ENCODE measurements around the gene CD84. TPM values are rescaled to one million over a fixed set of nuclear protein-coding genes. Genes with fewer than 3 reads are reported as not detected.

CD84 gene
- total RNA-seq, 1 donor from 2014 or later, result not detected

GRCh38 chr1:160575112-160575664 lies 4.1 kb downstream of the CD84 start:
- Mint-ChIP-seq H3K27me3 (ENCODE audit: insufficient read depth, low read depth) (no peaks in the 10 kb centered on the region), H3K27ac (no peak overlapping the region), H3K4me3 (no peak overlapping the region), H3K36me3 (no peaks in the 10 kb centered on the region), H3K4me1 (no peaks in the 10 kb centered on the region), H3K9me3 (no peaks in the 10 kb centered on the region)
- Histone ChIP-seq H3F3A (ENCODE audit: low read depth) (no peaks in the 10 kb centered on the region), H3K79me2 (ENCODE audit: low read depth) (no peaks in the 10 kb centered on the region), H3K36me3 (no peaks in the 10 kb centered on the region), H3K27ac (no peak overlapping the region), H3K4me2 (no peak overlapping the region), H3K9me3 (ENCODE audit: low read depth) (no peaks in the 10 kb centered on the region), H3K4me3 (no peak overlapping the region), H3K9ac (no peak overlapping the region), H3K4me1 (no peaks in the 10 kb centered on the region), H2AFZ (replicated peaks) (no peak overlapping the region), H4K20me1 (ENCODE audit: low read depth) (no peaks in the 10 kb centered on the region), H3K27me3 (no peaks in the 10 kb centered on the region)
- TF ChIP-seq EZH2phosphoT487 (IDR thresholded peaks at IDR 0.05) (no peak), EZH2 (IDR thresholded peaks at IDR 0.05) (no peak), CTCF (IDR thresholded peaks at IDR 0.05) (no peak)
- DNase-seq (ENCODE audit: low spot score), result no peak

GRCh38 chr1:160570840-160571239 lies 8.5 kb downstream of the CD84 start:
- no peaks in the 10 kb centered on the region for H3F3A ChIP-seq (ENCODE audit: low read depth)
- H3K27me3 ChIP-seq, result no peaks in the 10 kb centered on the region
- no peaks in the 10 kb centered on the region for H3K4me1 ChIP-seq
- no peak overlapping the region for H3K27ac ChIP-seq
- H3K27ac Mint-ChIP-seq, result no peak overlapping the region
- H3K27me3 Mint-ChIP-seq (ENCODE audit: insufficient read depth, low read depth), result no peaks in the 10 kb centered on the region
- no peak overlapping the region for H3K4me2 ChIP-seq
- no peaks in the 10 kb centered on the region for H3K36me3 ChIP-seq
- H3K79me2 ChIP-seq (ENCODE audit: low read depth), result no peaks in the 10 kb centered on the region
- H3K36me3 Mint-ChIP-seq, result no peaks in the 10 kb centered on the region
- no peaks in the 10 kb centered on the region for H3K9me3 Mint-ChIP-seq
- H2AFZ ChIP-seq (replicated peaks), result no peak overlapping the region
- no peaks in the 10 kb centered on the region for H4K20me1 ChIP-seq (ENCODE audit: low read depth)
- H3K4me3 ChIP-seq, result no peak overlapping the region
- no peaks in the 10 kb centered on the region for H3K9me3 ChIP-seq (ENCODE audit: low read depth)
- no peak overlapping the region for H3K4me3 Mint-ChIP-seq
- TF ChIP-seq CTCF (IDR thresholded peaks at IDR 0.05) (no peak), EZH2 (IDR thresholded peaks at IDR 0.05) (no peak), EZH2phosphoT487 (IDR thresholded peaks at IDR 0.05) (no peak)
- no peak overlapping the region for H3K9ac ChIP-seq
- no peaks in the 10 kb centered on the region for H3K4me1 Mint-ChIP-seq
- DNase-seq (ENCODE audit: low spot score), result no peak

GRCh38 chr1:160569806-160570205 lies 9.5 kb downstream of the CD84 start:
- H3K27ac ChIP-seq, result no peak overlapping the region
- H4K20me1 ChIP-seq (ENCODE audit: low read depth), result no peaks in the 10 kb centered on the region
- H3K4me3 Mint-ChIP-seq, result no peak overlapping the region

More at GRCh38 chr1:160569806-160570205, 9.5 kb downstream of the CD84 start:
- no peak overlapping the region for H2AFZ ChIP-seq (replicated peaks)
- no peaks in the 10 kb centered on the region for H3F3A ChIP-seq (ENCODE audit: low read depth)
- TF ChIP-seq CTCF (IDR thresholded peaks at IDR 0.05), result no peak
- TF ChIP-seq EZH2 (IDR thresholded peaks at IDR 0.05), result no peak
- Mint-ChIP-seq H3K27ac (no peak overlapping the region), H3K36me3 (no peaks in the 10 kb centered on the region), H3K4me1 (no peaks in the 10 kb centered on the region), H3K9me3 (no peaks in the 10 kb centered on the region), H3K27me3 (ENCODE audit: insufficient read depth, low read depth) (no peaks in the 10 kb centered on the region)
- no peak overlapping the region for H3K4me2 ChIP-seq
- no peaks in the 10 kb centered on the region for H3K9me3 ChIP-seq (ENCODE audit: low read depth)
- DNase-seq (ENCODE audit: low spot score), result no peak
- no peaks in the 10 kb centered on the region for H3K4me1 ChIP-seq
- H3K36me3 ChIP-seq, result no peaks in the 10 kb centered on the region
- no peak overlapping the region for H3K4me3 ChIP-seq
- no peak overlapping the region for H3K9ac ChIP-seq
- no peaks in the 10 kb centered on the region for H3K27me3 ChIP-seq
- no peaks in the 10 kb centered on the region for H3K79me2 ChIP-seq (ENCODE audit: low read depth)

Data from neural progenitor cell (in vitro differentiated cells).